COR-L47 (cell line): ENCODE measurements around the gene CATSPER2.
"Not testable (repeated sequence)": the region's sequence is repeated elsewhere in the genome, so short reads cannot be mapped to it uniquely, and the experiment has no call there.

ENCODE experiments used
- DNase-seq: peaks from one replicate; lab custom pipeline; 2025; lab: John Stamatoyannopoulos, UW

The CATSPER2 gene

DNA sequence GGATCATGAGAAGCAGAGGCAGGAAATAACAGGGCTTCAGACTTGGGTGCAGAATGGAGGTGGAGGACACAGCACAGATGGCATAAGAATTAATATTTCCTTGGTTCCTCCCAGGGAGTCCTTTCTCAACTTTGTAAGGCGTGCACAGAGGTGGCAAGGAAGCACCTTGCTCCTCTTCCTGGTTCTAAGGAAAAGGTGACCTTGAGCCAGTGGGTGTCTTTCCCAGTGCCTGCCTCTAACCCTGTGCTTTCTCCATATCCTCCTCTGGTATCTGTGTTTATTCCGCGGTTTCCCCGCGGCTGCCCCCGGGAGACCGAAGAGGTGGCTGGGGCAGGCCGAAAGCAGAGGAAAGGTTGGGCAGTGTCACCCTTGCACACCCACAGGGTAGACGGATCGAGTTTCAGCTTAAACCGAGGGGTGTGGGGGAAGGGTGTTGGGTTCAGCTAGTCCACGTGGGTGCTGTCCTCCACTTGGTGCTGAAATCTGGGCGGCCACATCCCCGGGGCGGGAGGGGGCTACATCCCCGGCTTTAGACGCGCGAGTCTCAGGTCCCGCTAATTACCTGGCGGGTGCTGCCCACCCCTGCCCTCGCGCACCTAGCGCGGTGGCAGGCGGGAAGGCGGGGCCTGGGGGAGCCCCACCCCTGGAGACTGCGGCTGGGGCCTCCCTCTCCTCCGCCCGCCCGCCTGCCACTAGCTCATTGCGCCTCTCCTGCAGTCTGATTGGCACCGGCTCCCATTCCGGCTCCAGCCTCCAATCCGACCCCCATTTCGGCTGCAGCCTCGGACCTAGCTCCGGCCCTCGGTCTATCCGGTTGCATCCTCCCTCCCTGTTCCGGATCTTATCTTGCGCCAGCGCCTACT is 55.1 kb downstream of the CATSPER2 start, which contains the start of gene CKMT1B:
CKMT1B (plus strand) TSS at position 700 of the 863 bp plus-strand sequence. CDS start 192 bp downstream, outside the sequence.
- DNase-seq, result not testable (repeated sequence)

- DNase-seq, result not testable (repeated sequence)
These were observed 55.8 kb downstream of the CATSPER2 start for GRCh38 chr15:43592841-43593240.

- DNase-seq, result not testable (repeated sequence)
These were observed 58.7 kb downstream of the CATSPER2 start, which contains the start of gene PPIP5K1 for GRCh38 chr15:43589778-43590466. Gene PPIP5K1 (minus strand): TSS chr15:43590208. CDS start chr15:43584504, 5,704 bp downstream.
